AG10803 (cell line): ENCODE results near the gene EID3.

Source experiments
- DNase-seq: peaks from one replicate; pipeline ENCODE4 v3.0.0; 2010; ENCODE audit warnings: low read depth
- H3K4me3 ChIP-seq: 2 replicates; pipeline ENCODE4 v1.5.1; 2011; ENCODE audit warnings: mild to moderate bottlenecking, low read length, control low read depth
- CTCF ChIP-seq: conservative IDR thresholded peaks from 2 replicates; pipeline ENCODE4 v1.5.1; 2011; ENCODE audit warnings: mild to moderate bottlenecking, low read length, control low read depth, inconsistent platforms

EID3 gene

GRCh38 chr12:104306943-104307654 lies 3.6 kb downstream of the EID3 start:
- no peak overlapping the region for H3K4me3 ChIP-seq
- no peak for DNase-seq
- no peak for TF ChIP-seq CTCF

- DNase-seq = no peak
- H3K4me3 ChIP-seq = no peak overlapping the region
- TF ChIP-seq CTCF = no peak
These were observed 4.1 kb downstream of the EID3 start for GRCh38 chr12:104307655-104308000.

- DNase-seq = no peak
- no peak overlapping the region for H3K4me3 ChIP-seq
- no peak for TF ChIP-seq CTCF
These were observed 6.0 kb downstream of the EID3 start for GRCh38 chr12:104309446-104309993.

GRCh38 chr12:104310751-104311633 lies 7.5 kb downstream of the EID3 start:
- H3K4me3 ChIP-seq = no peak overlapping the region
- TF ChIP-seq CTCF = no peak

GRCh38 chr12:104312202-104312601 lies 8.7 kb downstream of the EID3 start:
- DNase-seq = no peak
- H3K4me3 ChIP-seq = no peak overlapping the region
- TF ChIP-seq CTCF = no peak

More at GRCh38 chr12:104310751-104311633, 7.5 kb downstream of the EID3 start:
- no peak for DNase-seq

- no peak for DNase-seq
- no peak for TF ChIP-seq CTCF
- H3K4me3 ChIP-seq = no peak overlapping the region
These were observed 9.1 kb downstream of the EID3 start for GRCh38 chr12:104312654-104313053.
